K562 (cell line): Measurements from ENCODE around the gene RPP21. TPM values are rescaled to one million over a fixed set of nuclear protein-coding genes. Genes with fewer than 3 reads are reported as not detected.

Source experiments
- AFF1 ChIP-seq, 2 experiments: fragments of 450-650 bp; IDR thresholded peaks; 2 replicates each; pipeline ENCODE4 v1.6.1; 2018; ENCODE audit warnings: mild to moderate bottlenecking in 2 of 2, low read depth in 1 of 2; ENCODE audit not compliant: partially characterized antibody in 2 of 2
- DPF2 ChIP-seq: fragments of 450-650 bp; IDR thresholded peaks from 2 replicates; pipeline ENCODE4 v1.6.1; 2016
- GTF3C2 ChIP-seq: IDR thresholded peaks from 3 replicates; pipeline ENCODE4 v1.6.1; 2011; ENCODE audit warnings: borderline replicate concordance, mild to moderate bottlenecking, moderate library complexity; ENCODE audit not compliant: insufficient read length; ENCODE audit errors: extremely low read depth
- HNRNPK ChIP-seq: fragments of 200-400 bp; formaldehyde crosslinking; IDR thresholded peaks from one replicate; pipeline ENCODE4 v1.6.1; 2018; ENCODE audit warnings: mild to moderate bottlenecking, low read depth, low read length; ENCODE audit not compliant: poor library complexity, severe bottlenecking
- KAT7 ChIP-seq: sonication (generic); formaldehyde crosslinking; IDR thresholded peaks from 2 replicates; pipeline ENCODE4 v1.8.0; 2022; ENCODE audit warnings: missing genetic modification reagents, mild to moderate bottlenecking, borderline replicate concordance
- MCM2 ChIP-seq: fragments of 450-650 bp; IDR thresholded peaks from 2 replicates; pipeline ENCODE4 v1.6.1; 2017; ENCODE audit warnings: low read depth, mild to moderate bottlenecking
- NR2F6 ChIP-seq: fragments of 450-650 bp; formaldehyde crosslinking; IDR thresholded peaks from 2 replicates; pipeline ENCODE4 v1.4.0; 2020; ENCODE audit warnings: mild to moderate bottlenecking
- RBM14 ChIP-seq: fragments of 200-400 bp; formaldehyde crosslinking; IDR thresholded peaks from 2 replicates; pipeline ENCODE4 v1.6.1; 2018; ENCODE audit warnings: low read depth, mild to moderate bottlenecking, low read length, moderate library complexity, borderline replicate concordance; ENCODE audit not compliant: insufficient read depth
- REST ChIP-seq, 2 experiments: fragments of 450-650 bp; formaldehyde crosslinking in 1 of 2; IDR thresholded peaks; 2 replicates each; pipeline versions ENCODE4 v1.4.0 to v1.6.1; 2014 to 2020; ENCODE audit warnings: mild to moderate bottlenecking in 2 of 2, borderline replicate concordance in 1 of 2, low read depth in 1 of 2
- SMAD4 ChIP-seq: fragments of 250-450 bp; sonication (Bioruptor Pico); conservative IDR thresholded peaks from 2 replicates; pipeline ENCODE4 v1.8.0; 2021; ENCODE audit warnings: inconsistent platforms, mild to moderate bottlenecking, moderate library complexity
- STAT5B ChIP-seq: fragments of 250-450 bp; sonication (Bioruptor Pico); IDR thresholded peaks from 2 replicates; pipeline ENCODE4 v1.8.0; 2021; ENCODE audit warnings: mild to moderate bottlenecking, inconsistent platforms
- polyA plus RNA-seq, 8 experiments: library from polyadenylated mRNA; depleted of rRNA in 4 of 8; stranded (reverse) in 5 of 8; unstranded in 3 of 8; fragments of >200 nt; fragmentation: Nextera tagmentation in 2 of 8; fragmentation: Illumina TruSeq in 1 of 8; extraction: Ambion mirVana in 2 of 8; extraction: Trizol in 1 of 8; gene quantifications; 2 replicates each; pipeline versions ENCODE4 v1.2.1 to v1.2.3, GENCODE V29; 2011 to 2014; ENCODE audit warnings: inconsistent platforms in 1 of 8, missing spikeins in 1 of 8
- total RNA-seq, 7 experiments: library from RNA; depleted of rRNA in 6 of 7; stranded (reverse); fragments of >200 nt in 6 of 7; fragmentation: Illumina TruSeq in 2 of 7; extraction: Trizol in 2 of 7; gene quantifications; 2 replicates each; pipeline versions ENCODE4 v1.2.1 to v1.2.3, GENCODE V29; 2011 to 2021; ENCODE audit warnings: low replicate concordance in 1 of 7

Gene RPP21
- total and polyA plus RNA-seq, 9 of the 15 experiments (the other 6 are each of a cell fraction or from before 2014, with no cell fraction given), result 62.1 to 362 (median 166) TPM

GRCh38 chr6:30344191-30344867 is 627 bp upstream of the RPP21 start (continued):
- TF ChIP-seq REST (IDR thresholded peaks at IDR 0.05; ENCODE audit: borderline replicate concordance), result no peak
- TF ChIP-seq REST (CRISPR knock-in tag; IDR thresholded peaks at IDR 0.05; ENCODE audit: low read depth), result no peak
- no peak for TF ChIP-seq HNRNPK
- no peak for TF ChIP-seq RBM14
- TF ChIP-seq DPF2, result peak; percentile 95
- no peak for TF ChIP-seq KAT7 (CRISPR knock-in tag)
- no peak for TF ChIP-seq NR2F6
- TF ChIP-seq MCM2, result no peak
- no peak for TF ChIP-seq GTF3C2
- TF ChIP-seq STAT5B (CRISPR knock-in tag), result no peak
- no peak for TF ChIP-seq SMAD4 (CRISPR knock-in tag)
- no peak for TF ChIP-seq AFF1 (IDR thresholded peaks at IDR 0.05; ENCODE audit: low read depth in 1 of 2, partially characterized antibody in 2 of 2)
